ENCODE data around the gene MDGA2.
"Not testable (repeated sequence)": the region's sequence is repeated elsewhere in the genome, so short reads cannot be mapped to it uniquely, and the experiment has no call there.

Gene MDGA2

GRCh38 chr14:47220096-47220495, 455.3 kb downstream of the MDGA2 start:
- no peak for DNase-seq

GRCh38 chr14:47211263-47211662, 464.1 kb downstream of the MDGA2 start:
- no peak for DNase-seq

GRCh38 chr14:47210099-47210498, 465.3 kb downstream of the MDGA2 start:
- no peak for DNase-seq

GRCh38 chr14:47208434-47208833, 467.0 kb downstream of the MDGA2 start:
- DNase-seq = no peak

GRCh38 chr14:47207617-47208016, 467.8 kb downstream of the MDGA2 start:
- no peak for DNase-seq

GRCh38 chr14:47200740-47201139, 474.7 kb downstream of the MDGA2 start:
- DNase-seq = no peak

- DNase-seq = no peak
These were observed 479.8 kb downstream of the MDGA2 start for GRCh38 chr14:47195582-47195981.

GRCh38 chr14:47194055-47194454, 481.4 kb downstream of the MDGA2 start:
- DNase-seq = no peak

GRCh38 chr14:47192203-47192602, 483.2 kb downstream of the MDGA2 start:
- DNase-seq = not testable (repeated sequence)

GRCh38 chr14:47191700-47192099, 483.7 kb downstream of the MDGA2 start:
- no peak for DNase-seq

- DNase-seq = no peak
These were observed 485.4 kb downstream of the MDGA2 start for GRCh38 chr14:47189911-47190484.

GRCh38 chr14:47186486-47186885, 488.9 kb downstream of the MDGA2 start:
- no peak for DNase-seq

- DNase-seq = no peak
These were observed 495.5 kb downstream of the MDGA2 start for GRCh38 chr14:47179906-47180305.

GRCh38 chr14:47171896-47172295, 503.5 kb downstream of the MDGA2 start:
- DNase-seq = not testable (repeated sequence)

- no peak for DNase-seq
These were observed 508.0 kb downstream of the MDGA2 start for GRCh38 chr14:47167402-47167801.

GRCh38 chr14:47155395-47155794, 520.0 kb downstream of the MDGA2 start:
- no peak for DNase-seq

GRCh38 chr14:47154276-47154797, 521.1 kb downstream of the MDGA2 start:
- DNase-seq = no peak

GRCh38 chr14:47153746-47154145, 521.7 kb downstream of the MDGA2 start:
- no peak for DNase-seq

- no peak for DNase-seq
These were observed 525.1 kb downstream of the MDGA2 start for GRCh38 chr14:47150267-47150666.

- no peak for DNase-seq
These were observed 526.1 kb downstream of the MDGA2 start for GRCh38 chr14:47149326-47149725.

GRCh38 chr14:47148686-47149085, 526.7 kb downstream of the MDGA2 start:
- DNase-seq = no peak

- DNase-seq = no peak
These were observed 554.8 kb downstream of the MDGA2 start for GRCh38 chr14:47120645-47121044.

GRCh38 chr14:47103771-47104170, 571.6 kb downstream of the MDGA2 start:
- DNase-seq = no peak

GRCh38 chr14:47102472-47102871, 572.9 kb downstream of the MDGA2 start:
- DNase-seq = no peak

- DNase-seq = no peak
These were observed 589.7 kb downstream of the MDGA2 start for GRCh38 chr14:47085678-47086077.

Measured in activated CD4-positive, alpha-beta T cell treated with anti-CD3 and anti-CD28 coated beads, Interleukin-2, amount 50 U/mL, for 1 hour (primary cell).